ENCODE results near the gene RPS10.

- TF ChIP-seq CTCF (IDR thresholded peaks at IDR 0.05) (no peak), POLR2A (IDR thresholded peaks at IDR 0.05) (no peak)
Observed at GRCh38 chr6:34438705-34439104, 12.8 kb upstream of the RPS10 start.
